ENCODE measurements around the gene PTPMT1. TPM values are rescaled to one million over a fixed set of nuclear protein-coding genes. Genes with fewer than 3 reads are reported as not detected.
A peak's percentile ranks its signal among the peaks of the same experiment; 100 is the strongest.

The PTPMT1 gene
- total RNA-seq, 1 donor from 2014 or later: 27.5 TPM

DNA sequence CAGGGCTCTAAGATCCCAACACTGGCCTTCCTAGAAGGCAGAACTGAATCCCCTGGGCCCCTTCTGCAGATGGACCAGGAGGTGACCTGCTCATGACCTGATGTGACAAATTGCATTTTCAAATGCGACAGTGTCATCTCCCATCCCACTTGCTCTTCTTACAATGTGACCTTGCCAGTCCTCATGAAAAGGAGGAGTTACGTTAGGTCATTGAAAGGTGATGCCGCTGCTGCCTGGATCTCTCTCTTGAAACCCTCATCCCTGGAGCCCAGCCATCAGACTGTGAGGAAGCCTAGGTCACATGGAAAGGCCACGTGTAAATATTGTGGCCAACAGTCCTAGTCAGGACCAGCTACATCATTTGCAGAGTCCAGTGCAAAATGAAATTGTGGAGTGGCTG, 34.5 kb downstream of the PTPMT1 start:
- H3K4me3 Mint-ChIP-seq (ENCODE audit: unreplicated experiment): no peak overlapping the region

DNA sequence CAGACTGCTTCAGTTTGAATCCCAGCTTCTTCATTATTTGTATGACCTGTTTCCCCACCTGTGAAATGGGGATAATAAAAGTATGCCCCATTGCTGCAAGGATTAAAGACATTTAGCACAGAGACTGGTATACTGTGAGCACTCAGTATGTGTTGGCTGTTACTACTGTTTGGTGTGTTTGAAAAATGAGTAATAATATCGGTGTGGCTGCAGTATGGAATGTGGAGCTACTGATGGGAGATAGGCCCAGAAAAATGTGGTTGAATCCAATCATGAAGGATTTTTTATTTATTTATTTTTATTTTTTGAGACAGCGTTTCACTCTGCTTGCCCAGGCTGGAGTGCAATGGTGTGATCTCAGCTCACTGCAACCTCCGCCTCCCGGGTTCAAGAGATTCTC, 37.9 kb downstream of the PTPMT1 start:
- Mint-ChIP-seq H3K4me1 (ENCODE audit: low read depth, unreplicated experiment) (peaks cover 30% of the 10 kb centered on the region), H3K27ac (ENCODE audit: unreplicated experiment) (no peak overlapping the region), H3K27me3 (ENCODE audit: unreplicated experiment) (peaks cover 10% of the 10 kb centered on the region)

More for the DNA sequence above, 34.5 kb downstream of the PTPMT1 start:
- Mint-ChIP-seq H3K9me3 (ENCODE audit: unreplicated experiment) (peaks cover 1% of the 10 kb centered on the region), H3K27ac (ENCODE audit: unreplicated experiment) (no peak overlapping the region), H3K27me3 (ENCODE audit: unreplicated experiment) (peaks cover 11% of the 10 kb centered on the region), H3K4me1 (ENCODE audit: low read depth, unreplicated experiment) (peaks cover 10% of the 10 kb centered on the region), H3K36me3 (ENCODE audit: unreplicated experiment) (no peaks in the 10 kb centered on the region)
- TF ChIP-seq, protein P1, sequence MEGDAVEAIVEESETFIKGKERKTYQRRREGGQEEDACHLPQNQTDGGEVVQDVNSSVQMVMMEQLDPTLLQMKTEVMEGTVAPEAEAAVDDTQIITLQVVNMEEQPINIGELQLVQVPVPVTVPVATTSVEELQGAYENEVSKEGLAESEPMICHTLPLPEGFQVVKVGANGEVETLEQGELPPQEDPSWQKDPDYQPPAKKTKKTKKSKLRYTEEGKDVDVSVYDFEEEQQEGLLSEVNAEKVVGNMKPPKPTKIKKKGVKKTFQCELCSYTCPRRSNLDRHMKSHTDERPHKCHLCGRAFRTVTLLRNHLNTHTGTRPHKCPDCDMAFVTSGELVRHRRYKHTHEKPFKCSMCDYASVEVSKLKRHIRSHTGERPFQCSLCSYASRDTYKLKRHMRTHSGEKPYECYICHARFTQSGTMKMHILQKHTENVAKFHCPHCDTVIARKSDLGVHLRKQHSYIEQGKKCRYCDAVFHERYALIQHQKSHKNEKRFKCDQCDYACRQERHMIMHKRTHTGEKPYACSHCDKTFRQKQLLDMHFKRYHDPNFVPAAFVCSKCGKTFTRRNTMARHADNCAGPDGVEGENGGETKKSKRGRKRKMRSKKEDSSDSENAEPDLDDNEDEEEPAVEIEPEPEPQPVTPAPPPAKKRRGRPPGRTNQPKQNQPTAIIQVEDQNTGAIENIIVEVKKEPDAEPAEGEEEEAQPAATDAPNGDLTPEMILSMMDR (IDR thresholded peaks at IDR 0.05; ENCODE audit: partially characterized antibody, unreplicated experiment): no peak
- DNase-seq: no peak

DNA sequence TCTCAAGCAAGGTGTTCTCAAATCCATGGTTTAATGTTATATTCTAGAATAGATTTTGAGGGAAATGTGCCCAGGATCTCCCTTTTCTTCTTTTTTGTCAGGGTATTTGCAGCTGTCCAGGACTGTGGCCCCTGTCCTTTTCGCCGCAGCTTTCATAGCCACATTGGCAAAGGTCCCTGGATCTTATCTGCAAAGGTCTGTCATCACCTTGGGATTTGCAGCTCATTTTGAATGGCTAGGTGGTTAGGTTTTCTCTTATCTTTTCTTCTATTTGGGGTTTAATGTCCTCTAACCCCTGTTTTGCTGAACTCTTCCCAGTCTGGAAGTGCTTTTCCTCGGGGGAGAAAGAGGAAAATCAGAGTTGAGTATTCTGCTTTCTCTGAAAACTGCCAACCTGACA, 40.5 kb downstream of the PTPMT1 start:
- peaks cover 8% of the 10 kb centered on the region for H3K36me3 Mint-ChIP-seq (ENCODE audit: unreplicated experiment)
- H3K4me1 Mint-ChIP-seq (ENCODE audit: low read depth, unreplicated experiment): peaks cover 20% of the 10 kb centered on the region
- TF ChIP-seq, protein P1 (IDR thresholded peaks at IDR 0.05; ENCODE audit: partially characterized antibody, unreplicated experiment): no peak
- H3K4me3 Mint-ChIP-seq (ENCODE audit: unreplicated experiment): no peak overlapping the region
- DNase-seq: no peak
- peaks cover 5% of the 10 kb centered on the region for H3K27me3 Mint-ChIP-seq (ENCODE audit: unreplicated experiment)
- H3K27ac Mint-ChIP-seq (ENCODE audit: unreplicated experiment): peak overlapping the region; percentile 2
- H3K9me3 Mint-ChIP-seq (ENCODE audit: unreplicated experiment): peaks cover 3% of the 10 kb centered on the region

More for the DNA sequence above, 37.9 kb downstream of the PTPMT1 start:
- TF ChIP-seq, protein P1 (IDR thresholded peaks at IDR 0.05; ENCODE audit: partially characterized antibody, unreplicated experiment): no peak
- peaks cover 3% of the 10 kb centered on the region for H3K9me3 Mint-ChIP-seq (ENCODE audit: unreplicated experiment)
- no peak for DNase-seq
- peaks cover 4% of the 10 kb centered on the region for H3K36me3 Mint-ChIP-seq (ENCODE audit: unreplicated experiment)
- no peak overlapping the region for H3K4me3 Mint-ChIP-seq (ENCODE audit: unreplicated experiment)

DNA sequence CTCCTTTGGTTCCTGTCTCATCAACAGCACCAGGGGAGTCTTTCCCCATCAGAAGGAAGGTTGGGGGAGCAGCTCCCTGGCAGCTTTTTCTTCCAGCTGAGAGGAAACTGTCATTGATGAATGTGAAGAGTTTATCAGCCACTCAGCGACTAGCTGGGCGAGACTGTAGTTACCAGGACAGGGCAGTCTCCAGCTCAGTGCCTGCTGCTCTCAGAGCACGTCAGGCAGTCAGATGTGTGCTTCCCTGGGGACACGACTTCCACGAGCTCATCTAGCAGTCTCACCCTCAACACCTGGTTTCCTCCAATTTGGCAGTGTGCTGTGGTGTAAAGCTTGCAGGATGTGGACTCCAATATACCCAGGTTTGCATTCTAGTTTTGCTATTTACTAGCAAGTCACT, 41.3 kb downstream of the PTPMT1 start:
- no peak overlapping the region for H3K4me3 Mint-ChIP-seq (ENCODE audit: unreplicated experiment)
- peaks cover 20% of the 10 kb centered on the region for H3K4me1 Mint-ChIP-seq (ENCODE audit: low read depth, unreplicated experiment)
- H3K9me3 Mint-ChIP-seq (ENCODE audit: unreplicated experiment): peaks cover 3% of the 10 kb centered on the region
- DNase-seq: no peak
- peaks cover 5% of the 10 kb centered on the region for H3K27me3 Mint-ChIP-seq (ENCODE audit: unreplicated experiment)
- TF ChIP-seq, protein P1 (IDR thresholded peaks at IDR 0.05; ENCODE audit: partially characterized antibody, unreplicated experiment): no peak
- no peak overlapping the region for H3K27ac Mint-ChIP-seq (ENCODE audit: unreplicated experiment)
- peaks cover 8% of the 10 kb centered on the region for H3K36me3 Mint-ChIP-seq (ENCODE audit: unreplicated experiment)

DNA sequence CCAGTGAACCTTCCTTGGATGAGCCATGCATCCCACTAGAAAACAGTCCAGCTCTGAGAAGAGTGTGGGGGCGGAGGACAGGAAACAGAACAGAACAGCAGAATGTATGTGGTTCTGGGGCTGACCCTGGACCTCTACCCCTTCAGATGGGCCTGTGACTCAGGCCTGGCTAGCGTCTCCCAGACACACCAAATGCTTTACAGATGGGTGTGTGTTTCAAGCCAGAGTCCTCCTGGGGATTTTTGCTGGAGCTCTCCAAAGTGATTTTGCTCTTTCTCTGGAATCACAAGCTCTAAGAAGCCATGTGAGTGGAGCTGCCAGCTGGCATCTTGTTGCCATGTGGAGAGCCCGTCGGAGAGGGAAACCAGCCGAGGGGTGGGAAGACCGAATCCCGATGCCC, 42.0 kb downstream of the PTPMT1 start:
- Mint-ChIP-seq H3K4me3 (ENCODE audit: unreplicated experiment) (no peak overlapping the region), H3K4me1 (ENCODE audit: low read depth, unreplicated experiment) (peaks cover 20% of the 10 kb centered on the region), H3K27ac (ENCODE audit: unreplicated experiment) (peak overlapping the region; percentile 18), H3K9me3 (ENCODE audit: unreplicated experiment) (peaks cover 2% of the 10 kb centered on the region), H3K27me3 (ENCODE audit: unreplicated experiment) (peaks cover 3% of the 10 kb centered on the region), H3K36me3 (ENCODE audit: unreplicated experiment) (peaks cover 8% of the 10 kb centered on the region)
- no peak for DNase-seq
- TF ChIP-seq, protein P1 (IDR thresholded peaks at IDR 0.05; ENCODE audit: partially characterized antibody, unreplicated experiment): no peak

Data from glutamatergic neuron (in vitro differentiated cells).